WERI-Rb-1 (cell line): ENCODE measurements around the gene DNAAF2.
"Not testable (repeated sequence)": the region's sequence is repeated elsewhere in the genome, so short reads cannot be mapped to it uniquely, and the experiment has no call there.

Experiments
- DNase-seq: peaks from one replicate; pipeline ENCODE4 v3.0.0-alpha.2; 2020
- H3K27ac ChIP-seq: fragments of 250-450 bp; sonication (Bioruptor Pico); 2 replicates; pipeline ENCODE4 v1.5.1; 2020; ENCODE audit warnings: mild to moderate bottlenecking, moderate library complexity
- H3K27me3 ChIP-seq: fragments of 250-450 bp; sonication (Bioruptor Pico); 2 replicates; pipeline ENCODE4 v1.5.1; 2021; ENCODE audit warnings: mild to moderate bottlenecking, low read depth, moderate library complexity; ENCODE audit not compliant: insufficient read depth, severe bottlenecking
- H3K36me3 ChIP-seq: fragments of 250-450 bp; sonication (Bioruptor Pico); 2 replicates; pipeline ENCODE4 v1.5.1; 2020; ENCODE audit warnings: mild to moderate bottlenecking, moderate library complexity
- H3K4me3 ChIP-seq: 2 replicates; pipeline ENCODE4 v1.5.1; 2011; ENCODE audit warnings: low read depth, mild to moderate bottlenecking, control low read depth, low read length
- H3K9me3 ChIP-seq: fragments of 250-450 bp; sonication (Bioruptor Pico); 2 replicates; pipeline ENCODE4 v1.5.1; 2021; ENCODE audit warnings: mild to moderate bottlenecking, moderate library complexity; ENCODE audit not compliant: severe bottlenecking
- TF ChIP-seq, protein P1 (sequence below): IDR thresholded peaks from 2 replicates; pipeline ENCODE4 v1.5.1; 2011; ENCODE audit warnings: low read depth, mild to moderate bottlenecking, control low read depth, inconsistent platforms, low read length

DNAAF2 gene

DNA sequence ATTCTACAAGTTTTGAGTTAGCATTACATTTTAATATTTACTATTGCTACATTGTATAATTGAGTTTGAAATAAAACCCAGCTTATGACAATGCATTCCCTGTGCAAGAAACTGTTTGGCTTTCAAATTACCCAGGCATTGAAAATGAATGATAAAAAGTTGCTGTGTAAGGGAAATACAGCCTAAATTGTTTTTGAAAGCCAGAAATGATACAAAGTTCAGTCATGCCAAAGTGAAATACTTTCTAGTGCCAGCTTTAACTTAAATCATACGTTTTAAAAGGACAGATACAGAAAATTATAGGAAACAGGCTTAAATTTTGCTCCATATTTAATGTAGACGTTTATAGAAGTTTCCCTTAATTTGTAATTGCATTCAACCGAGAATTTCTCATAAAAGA, 11.7 kb downstream of the DNAAF2 start:
- H3K27me3 ChIP-seq: no peaks in the 10 kb centered on the region
- no peak overlapping the region for H3K27ac ChIP-seq
- TF ChIP-seq, protein P1, sequence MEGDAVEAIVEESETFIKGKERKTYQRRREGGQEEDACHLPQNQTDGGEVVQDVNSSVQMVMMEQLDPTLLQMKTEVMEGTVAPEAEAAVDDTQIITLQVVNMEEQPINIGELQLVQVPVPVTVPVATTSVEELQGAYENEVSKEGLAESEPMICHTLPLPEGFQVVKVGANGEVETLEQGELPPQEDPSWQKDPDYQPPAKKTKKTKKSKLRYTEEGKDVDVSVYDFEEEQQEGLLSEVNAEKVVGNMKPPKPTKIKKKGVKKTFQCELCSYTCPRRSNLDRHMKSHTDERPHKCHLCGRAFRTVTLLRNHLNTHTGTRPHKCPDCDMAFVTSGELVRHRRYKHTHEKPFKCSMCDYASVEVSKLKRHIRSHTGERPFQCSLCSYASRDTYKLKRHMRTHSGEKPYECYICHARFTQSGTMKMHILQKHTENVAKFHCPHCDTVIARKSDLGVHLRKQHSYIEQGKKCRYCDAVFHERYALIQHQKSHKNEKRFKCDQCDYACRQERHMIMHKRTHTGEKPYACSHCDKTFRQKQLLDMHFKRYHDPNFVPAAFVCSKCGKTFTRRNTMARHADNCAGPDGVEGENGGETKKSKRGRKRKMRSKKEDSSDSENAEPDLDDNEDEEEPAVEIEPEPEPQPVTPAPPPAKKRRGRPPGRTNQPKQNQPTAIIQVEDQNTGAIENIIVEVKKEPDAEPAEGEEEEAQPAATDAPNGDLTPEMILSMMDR: no peak
- no peak for DNase-seq
- no peak overlapping the region for H3K4me3 ChIP-seq
- H3K36me3 ChIP-seq: peaks cover 63% of the 10 kb centered on the region
- no peaks in the 10 kb centered on the region for H3K9me3 ChIP-seq

DNA sequence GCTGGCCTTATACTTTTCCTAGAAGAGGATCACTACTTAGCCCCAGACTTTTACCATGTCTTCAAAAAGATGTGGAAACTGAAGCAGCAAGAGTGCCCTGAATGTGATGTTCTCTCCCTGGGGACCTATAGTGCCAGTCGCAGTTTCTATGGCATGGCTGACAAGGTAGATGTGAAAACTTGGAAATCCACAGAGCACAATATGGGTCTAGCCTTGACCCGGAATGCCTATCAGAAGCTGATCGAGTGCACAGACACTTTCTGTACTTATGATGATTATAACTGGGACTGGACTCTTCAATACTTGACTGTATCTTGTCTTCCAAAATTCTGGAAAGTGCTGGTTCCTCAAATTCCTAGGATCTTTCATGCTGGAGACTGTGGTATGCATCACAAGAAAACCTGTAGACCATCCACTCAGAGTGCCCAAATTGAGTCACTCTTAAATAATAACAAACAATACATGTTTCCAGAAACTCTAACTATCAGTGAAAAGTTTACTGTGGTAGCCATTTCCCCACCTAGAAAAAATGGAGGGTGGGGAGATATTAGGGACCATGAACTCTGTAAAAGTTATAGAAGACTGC, 12.9 kb downstream of the DNAAF2 start:
- no peak for DNase-seq
- H3K27ac ChIP-seq: no peak overlapping the region
- H3K36me3 ChIP-seq: peaks cover 63% of the 10 kb centered on the region
- no peaks in the 10 kb centered on the region for H3K9me3 ChIP-seq
- TF ChIP-seq, protein P1: no peak
- H3K4me3 ChIP-seq: peak overlapping the region; percentile 94
- no peaks in the 10 kb centered on the region for H3K27me3 ChIP-seq

DNA sequence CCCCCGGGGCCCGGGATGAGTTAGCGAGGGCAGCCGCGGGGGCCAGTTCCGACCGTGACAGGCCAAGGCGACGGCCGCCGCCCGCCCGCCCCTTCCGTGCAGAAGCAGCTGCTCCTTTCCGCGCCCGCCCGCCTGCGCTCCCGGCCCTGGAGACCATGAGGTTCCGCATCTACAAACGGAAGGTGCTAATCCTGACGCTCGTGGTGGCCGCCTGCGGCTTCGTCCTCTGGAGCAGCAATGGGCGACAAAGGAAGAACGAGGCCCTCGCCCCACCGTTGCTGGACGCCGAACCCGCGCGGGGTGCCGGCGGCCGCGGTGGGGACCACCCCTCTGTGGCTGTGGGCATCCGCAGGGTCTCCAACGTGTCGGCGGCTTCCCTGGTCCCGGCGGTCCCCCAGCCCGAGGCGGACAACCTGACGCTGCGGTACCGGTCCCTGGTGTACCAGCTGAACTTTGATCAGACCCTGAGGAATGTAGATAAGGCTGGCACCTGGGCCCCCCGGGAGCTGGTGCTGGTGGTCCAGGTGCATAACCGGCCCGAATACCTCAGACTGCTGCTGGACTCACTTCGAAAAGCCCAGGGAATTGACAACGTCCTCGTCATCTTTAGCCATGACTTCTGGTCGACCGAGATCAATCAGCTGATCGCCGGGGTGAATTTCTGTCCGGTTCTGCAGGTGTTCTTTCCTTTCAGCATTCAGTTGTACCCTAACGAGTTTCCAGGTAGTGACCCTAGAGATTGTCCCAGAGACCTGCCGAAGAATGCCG, 13.7 kb downstream of the DNAAF2 start:
- TF ChIP-seq, protein P1: no peak
- peak; percentile 88 for DNase-seq
- Histone ChIP-seq H3K27me3 (no peaks in the 10 kb centered on the region), H3K36me3 (peaks cover 59% of the 10 kb centered on the region), H3K4me3 (peak overlapping the region; percentile 94), H3K27ac (peak overlapping the region; percentile 95), H3K9me3 (no peaks in the 10 kb centered on the region)

DNA sequence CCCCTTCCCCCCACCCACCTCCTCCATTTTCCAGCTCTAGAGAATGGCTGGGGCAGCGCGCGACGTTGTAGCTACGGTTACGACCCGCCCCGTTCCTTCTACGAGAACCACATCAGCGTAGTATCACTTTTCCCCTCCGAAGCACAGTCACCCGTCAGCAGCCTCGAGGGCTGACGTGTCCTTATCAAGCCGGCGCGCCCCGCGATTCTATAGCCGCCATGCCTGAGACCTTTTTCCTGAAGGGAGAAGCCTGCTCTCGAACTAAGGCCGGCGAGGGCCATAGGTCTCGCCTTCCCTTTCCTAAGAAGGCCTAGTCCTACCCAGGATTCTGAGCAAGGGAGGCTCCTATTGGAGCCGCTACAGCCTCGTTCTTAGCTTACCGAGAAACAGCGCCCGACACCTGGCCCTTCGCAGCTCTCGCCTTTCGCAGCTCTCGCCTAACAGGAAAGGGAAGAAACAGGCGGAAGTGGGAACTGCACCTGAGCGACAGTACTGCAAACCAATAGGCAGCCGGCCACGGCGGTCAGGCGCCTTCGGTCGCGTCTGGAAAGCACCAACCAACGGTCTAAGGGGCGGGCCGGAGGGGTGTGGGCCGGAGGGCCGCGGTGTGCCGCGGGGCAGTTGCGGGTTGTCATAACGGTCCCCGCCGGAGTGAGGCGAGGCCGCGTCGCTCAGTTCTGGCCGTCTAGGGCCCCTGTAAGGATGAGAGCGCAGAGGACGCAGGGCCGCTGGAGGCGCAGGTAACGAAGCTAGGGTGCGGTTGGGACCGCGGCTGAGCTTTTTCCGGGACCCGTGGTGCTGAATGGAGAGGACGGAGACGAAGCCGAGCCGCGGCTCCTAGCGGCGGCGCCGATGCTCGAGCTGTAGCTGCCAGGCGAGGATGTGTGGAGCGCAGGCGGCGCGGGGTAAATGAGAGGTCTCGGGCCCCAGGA, 14.6 kb downstream of the DNAAF2 start, which contains the start of the genes MGAT2 and RPL36AL:
Gene MGAT2, plus strand, starts transcription at position 618 of the 932 bp plus-strand sequence. CDS start 470 bp downstream, outside the sequence.
Gene RPL36AL, minus strand, starts transcription at position 445 of the 932 bp plus-strand sequence. CDS start 1,522 bp downstream, outside the sequence.
- H3K9me3 ChIP-seq: no peaks in the 10 kb centered on the region
- peak; percentile 99 for DNase-seq
- TF ChIP-seq, protein P1: peak; percentile 46; the same call in 1 of the 2 replicates
- H3K4me3 ChIP-seq: peak within 1 kb of the TSS; percentile 94
- peaks cover 58% of the 10 kb centered on the region for H3K36me3 ChIP-seq
- H3K27ac ChIP-seq: peak within 1 kb of the TSS; percentile 95
- no peaks in the 10 kb centered on the region for H3K27me3 ChIP-seq

DNA sequence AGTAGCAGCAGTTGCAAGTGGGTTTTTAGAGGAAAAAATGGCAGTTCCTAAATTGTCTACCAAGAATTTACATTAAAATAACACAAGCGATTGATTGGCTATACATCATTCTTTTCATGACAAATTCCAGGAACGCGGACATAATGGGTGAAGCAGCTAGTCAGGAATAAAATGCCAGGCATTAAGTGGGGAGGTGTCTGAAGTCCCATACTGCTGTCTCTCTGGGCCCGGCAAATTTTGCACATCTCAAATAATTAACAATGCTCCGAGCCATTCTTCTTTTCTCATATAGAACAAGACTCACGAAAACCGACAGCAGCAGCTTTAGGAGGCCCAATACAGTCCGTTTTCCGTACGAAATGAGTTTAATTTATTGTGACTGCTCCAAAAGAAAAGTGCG, 15.3 kb downstream of the DNAAF2 start:
- H3K9me3 ChIP-seq: no peaks in the 10 kb centered on the region
- peak overlapping the region; percentile 94 for H3K4me3 ChIP-seq
- H3K27ac ChIP-seq: peak overlapping the region; percentile 95
- no peak for DNase-seq
- TF ChIP-seq, protein P1: no peak
- H3K27me3 ChIP-seq: no peaks in the 10 kb centered on the region
- peaks cover 62% of the 10 kb centered on the region for H3K36me3 ChIP-seq

DNA sequence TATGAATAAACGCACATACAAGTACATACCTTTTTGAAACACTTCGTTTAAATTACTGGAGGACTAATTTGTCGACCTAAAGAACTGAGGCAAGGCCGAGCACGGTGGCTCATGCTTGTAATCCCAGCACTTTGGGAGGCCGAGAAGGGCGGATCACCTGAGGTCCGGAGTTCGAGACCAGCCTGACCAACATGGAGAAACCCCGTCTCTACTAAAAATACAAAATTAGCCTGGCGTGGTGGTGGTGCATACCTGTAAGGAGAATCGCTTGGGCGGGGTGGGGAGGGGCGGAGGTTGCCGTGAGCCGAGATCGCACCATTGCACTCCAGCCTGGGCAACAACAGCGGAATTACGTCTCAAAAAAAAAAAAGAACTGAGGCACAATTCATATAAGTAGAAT, 15.8 kb downstream of the DNAAF2 start:
- H3K9me3 ChIP-seq, H3K27ac ChIP-seq, DNase-seq, H3K27me3 ChIP-seq: not testable (repeated sequence)
- H3K36me3 ChIP-seq: peaks cover 62% of the 10 kb centered on the region
- H3K4me3 ChIP-seq: peak overlapping the region; percentile 94
